Tongue (tissue), 2 donors: Measurements from ENCODE around the gene ANKMY2. TPM values are rescaled to one million over a fixed set of nuclear protein-coding genes. Genes with fewer than 3 reads are reported as not detected.
"Not testable (repeated sequence)": the region's sequence is repeated elsewhere in the genome, so short reads cannot be mapped to it uniquely, and the experiment has no call there.

Experiments
- DNase-seq: peaks from one replicate; pipeline ENCODE4 v3.0.0-alpha.2; 2015
- total RNA-seq: library from RNA; depleted of rRNA; stranded (reverse); fragments of >200 nt; gene quantifications from one replicate; pipeline ENCODE4 v1.2.3, GENCODE V29; 2014

ANKMY2 gene
- total RNA-seq, 1 donor from 2014 or later: 33.5 TPM

GRCh38 chr7:16659854-16660497 is 14.4 kb upstream of the ANKMY2 start:
- DNase-seq: not testable (repeated sequence)

GRCh38 chr7:16657656-16658279 is 12.2 kb upstream of the ANKMY2 start:
- no peak for DNase-seq

- no peak for DNase-seq
Observed at GRCh38 chr7:16656141-16656540, 10.6 kb upstream of the ANKMY2 start.

- DNase-seq: no peak
Observed at GRCh38 chr7:16655394-16655793, 9.8 kb upstream of the ANKMY2 start.

- peak; percentile 43 for DNase-seq
Observed at GRCh38 chr7:16652888-16653287, 7.3 kb upstream of the ANKMY2 start.

DNA sequence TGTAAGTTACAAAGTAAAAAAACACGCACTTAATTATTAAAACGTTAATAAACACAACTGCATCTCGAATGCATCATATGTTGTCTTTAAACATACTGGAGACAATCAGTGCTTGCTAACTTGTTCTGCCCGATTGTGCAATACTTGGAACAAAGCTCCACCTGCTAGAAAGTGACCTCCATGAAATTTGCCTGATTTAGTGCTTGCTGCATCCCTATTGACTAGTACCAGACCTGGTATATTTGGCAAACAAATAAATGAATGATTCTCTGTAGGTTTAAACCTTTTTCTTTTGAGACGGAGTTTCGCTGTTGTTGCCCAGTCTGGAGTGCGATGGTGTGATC is 6.7 kb upstream of the ANKMY2 start:
- DNase-seq: no peak

DNA sequence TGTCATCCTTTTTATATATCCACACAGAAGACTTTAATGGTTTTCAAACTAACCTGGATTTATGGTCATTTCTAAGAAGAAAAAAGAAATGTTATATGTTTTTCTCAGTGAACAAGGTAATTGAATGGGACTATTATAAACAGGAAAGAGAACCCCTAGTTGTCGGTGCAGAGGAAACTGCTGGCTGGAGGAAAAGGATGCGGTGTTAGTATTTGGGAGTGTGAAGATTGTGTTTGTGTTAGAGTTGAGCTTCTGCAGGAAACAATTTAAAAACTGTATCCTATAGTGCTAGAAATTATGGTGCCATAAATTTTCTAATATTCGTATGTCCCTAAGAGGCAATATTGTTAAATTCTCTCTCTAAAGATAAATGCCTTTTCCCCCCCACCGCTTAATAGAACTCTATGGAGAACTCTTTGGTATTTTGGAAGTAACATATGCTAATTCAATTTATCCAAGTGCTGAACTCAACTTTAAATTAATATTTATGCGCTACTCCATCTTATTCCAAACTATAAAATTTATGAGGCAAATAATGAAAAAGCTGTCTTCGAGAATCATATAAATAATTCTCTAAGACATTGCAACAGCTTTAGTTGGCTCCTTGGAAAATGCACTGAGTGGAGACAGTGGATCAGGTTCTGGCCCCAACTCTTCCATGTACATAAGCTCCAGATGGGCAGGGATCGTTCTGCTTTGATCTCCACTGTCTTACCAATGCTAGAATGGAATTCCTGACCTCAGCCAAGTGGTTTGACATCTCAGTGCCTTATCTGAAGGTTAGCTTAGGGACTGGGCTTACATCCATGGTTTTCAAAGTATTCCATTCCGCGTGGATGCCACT is 6.1 kb upstream of the ANKMY2 start:
- DNase-seq: no peak

DNA sequence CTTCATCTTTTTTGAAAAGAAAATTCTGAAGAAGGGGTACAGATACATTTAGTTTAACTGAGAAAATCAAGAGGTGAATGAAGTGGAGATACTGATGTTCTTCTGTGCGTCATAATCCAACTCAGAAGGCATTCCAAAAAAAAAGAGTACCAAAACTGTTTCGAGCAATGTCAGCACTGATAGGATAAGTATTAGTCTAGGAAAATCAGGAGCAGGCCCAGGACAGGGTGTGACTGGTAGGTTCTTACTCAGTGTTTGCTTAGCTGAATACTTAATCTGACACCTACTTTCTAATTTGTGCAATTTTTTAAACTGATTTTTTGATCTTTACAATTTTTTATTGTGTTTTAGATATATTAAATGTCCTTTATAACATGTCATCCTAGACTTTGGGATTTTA is 4.7 kb upstream of the ANKMY2 start:
- DNase-seq: no peak

DNA sequence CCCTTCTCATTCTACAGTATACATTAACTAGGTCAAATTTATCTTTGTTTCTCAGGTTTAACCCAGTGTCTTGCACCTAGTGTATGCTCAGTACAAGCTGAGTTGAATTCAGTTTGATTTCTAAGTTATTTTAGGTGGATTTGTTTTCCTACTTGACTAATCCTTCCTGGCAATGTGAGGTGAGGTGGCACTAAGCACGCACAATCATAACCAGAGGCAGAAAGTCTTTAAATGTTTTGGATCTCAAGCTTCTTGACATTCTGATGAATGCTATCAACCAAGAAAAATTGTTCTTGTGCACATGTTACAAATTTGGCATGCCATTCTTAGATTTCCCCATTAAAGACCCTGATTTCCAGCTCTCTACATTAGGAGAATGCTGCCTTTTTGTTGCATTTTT is 3.6 kb upstream of the ANKMY2 start:
- no peak for DNase-seq

DNA sequence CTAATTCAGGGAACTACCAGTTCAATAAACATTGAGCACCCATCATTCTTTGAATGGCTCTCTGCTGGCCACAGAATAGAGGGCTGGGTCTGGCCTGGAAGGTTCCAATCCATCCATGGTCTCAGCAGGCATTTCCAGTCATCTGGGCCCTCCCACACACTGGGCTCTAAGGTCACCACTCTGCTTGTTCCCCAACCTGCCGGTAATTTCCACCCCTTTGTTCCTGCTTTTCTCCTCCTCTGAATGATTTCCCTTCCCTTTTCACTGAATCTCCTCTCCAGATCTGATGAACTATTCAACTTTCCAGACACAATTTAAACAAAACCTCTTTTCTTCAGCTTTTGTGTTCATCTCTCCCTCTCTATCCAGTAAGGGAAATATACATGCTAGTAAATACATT is 3.0 kb upstream of the ANKMY2 start:
- no peak for DNase-seq

DNA sequence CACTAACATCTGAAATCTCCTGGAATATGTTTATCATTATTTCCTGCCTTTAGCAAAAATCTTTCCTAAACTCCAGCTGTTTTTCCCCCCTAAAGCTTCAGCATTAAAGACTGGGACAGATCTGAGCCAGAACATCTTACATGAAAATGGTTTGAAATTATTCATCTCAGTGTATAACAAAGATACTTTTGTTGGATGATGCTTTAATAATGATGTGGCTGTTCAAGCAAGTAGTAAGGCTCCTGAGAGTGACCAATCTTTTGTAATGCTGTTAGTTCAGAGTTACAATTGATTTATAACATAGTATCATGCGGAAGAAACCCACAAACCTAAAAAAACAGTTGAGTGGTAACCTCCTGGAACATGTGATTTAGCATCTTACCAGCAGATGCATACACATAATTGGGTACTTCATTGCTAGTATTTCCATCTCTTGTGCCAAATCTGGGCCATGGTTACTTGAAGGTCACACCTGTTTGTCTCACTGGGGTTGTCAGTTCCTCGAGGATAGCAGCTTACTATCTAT is 1.9 kb upstream of the ANKMY2 start:
- peak; percentile 29 for DNase-seq

- peak; percentile 57 for DNase-seq
Observed at GRCh38 chr7:16646472-16647072, 1.0 kb upstream of the ANKMY2 start.

DNA sequence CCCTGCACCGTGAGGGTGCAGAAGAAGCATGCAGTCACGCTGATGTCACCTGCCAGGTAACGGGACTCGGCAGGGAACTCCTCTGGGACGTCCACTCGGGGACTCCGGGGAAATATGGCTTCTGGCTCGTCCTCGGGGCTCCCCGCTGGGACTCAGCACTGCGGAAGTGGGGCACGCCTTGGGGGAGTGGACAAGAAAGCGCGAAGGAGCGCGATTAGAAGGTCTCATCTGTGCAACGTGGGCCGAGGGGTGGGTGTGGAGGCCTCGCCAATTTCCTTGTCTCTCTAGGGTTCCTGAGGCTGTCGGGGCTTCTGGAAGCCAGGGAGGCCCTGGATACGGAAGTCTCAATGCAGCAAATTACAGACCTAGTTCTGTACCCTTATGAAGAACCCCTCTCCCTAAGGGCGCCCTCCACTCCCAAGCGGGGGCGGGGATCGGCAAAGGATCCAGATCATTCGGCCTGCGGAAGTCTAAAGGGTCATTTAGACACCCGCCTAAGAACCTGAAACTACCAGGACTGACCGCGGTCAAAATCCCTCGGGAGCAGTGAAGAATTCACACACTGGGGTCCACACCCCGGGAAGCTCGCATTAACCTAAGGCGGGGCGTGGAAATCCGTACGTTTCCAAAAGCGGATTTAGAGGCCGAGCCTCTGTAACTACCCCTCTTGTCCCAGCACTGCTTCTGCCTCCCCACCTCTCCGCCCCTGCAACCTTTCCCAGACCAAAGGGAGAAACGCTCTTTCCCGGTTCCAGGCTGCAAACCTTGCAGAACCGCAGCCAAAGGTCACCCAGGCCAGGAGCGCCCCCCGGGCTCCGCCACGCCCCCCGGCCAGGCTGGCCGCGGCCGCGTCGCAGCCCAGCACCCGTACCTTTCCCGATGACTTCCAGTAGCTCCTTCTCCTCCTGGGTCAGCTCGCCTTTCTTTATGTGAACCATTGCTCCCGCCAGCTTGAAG is 640 bp downstream of the ANKMY2 start:
- DNase-seq: peak; percentile 54

DNA sequence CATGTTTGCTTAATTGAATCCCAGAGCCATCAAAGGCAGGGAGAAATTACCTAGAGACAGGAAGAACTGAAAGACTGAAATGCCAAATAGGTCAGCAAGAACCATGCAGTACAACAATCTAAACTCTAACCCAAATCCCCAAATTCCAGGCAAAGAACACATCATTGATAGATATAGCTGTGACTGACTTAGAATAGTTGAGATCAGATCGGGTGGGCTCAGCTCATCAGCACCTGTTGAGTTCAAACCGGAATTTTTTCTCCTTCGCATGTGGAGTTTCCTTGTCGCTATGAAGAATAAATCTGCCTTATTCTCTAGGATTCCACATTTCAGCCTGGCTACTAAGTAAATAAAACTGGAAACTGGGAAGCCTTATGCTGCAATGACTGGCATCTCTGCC is 1.4 kb downstream of the ANKMY2 start:
- no peak for DNase-seq

DNA sequence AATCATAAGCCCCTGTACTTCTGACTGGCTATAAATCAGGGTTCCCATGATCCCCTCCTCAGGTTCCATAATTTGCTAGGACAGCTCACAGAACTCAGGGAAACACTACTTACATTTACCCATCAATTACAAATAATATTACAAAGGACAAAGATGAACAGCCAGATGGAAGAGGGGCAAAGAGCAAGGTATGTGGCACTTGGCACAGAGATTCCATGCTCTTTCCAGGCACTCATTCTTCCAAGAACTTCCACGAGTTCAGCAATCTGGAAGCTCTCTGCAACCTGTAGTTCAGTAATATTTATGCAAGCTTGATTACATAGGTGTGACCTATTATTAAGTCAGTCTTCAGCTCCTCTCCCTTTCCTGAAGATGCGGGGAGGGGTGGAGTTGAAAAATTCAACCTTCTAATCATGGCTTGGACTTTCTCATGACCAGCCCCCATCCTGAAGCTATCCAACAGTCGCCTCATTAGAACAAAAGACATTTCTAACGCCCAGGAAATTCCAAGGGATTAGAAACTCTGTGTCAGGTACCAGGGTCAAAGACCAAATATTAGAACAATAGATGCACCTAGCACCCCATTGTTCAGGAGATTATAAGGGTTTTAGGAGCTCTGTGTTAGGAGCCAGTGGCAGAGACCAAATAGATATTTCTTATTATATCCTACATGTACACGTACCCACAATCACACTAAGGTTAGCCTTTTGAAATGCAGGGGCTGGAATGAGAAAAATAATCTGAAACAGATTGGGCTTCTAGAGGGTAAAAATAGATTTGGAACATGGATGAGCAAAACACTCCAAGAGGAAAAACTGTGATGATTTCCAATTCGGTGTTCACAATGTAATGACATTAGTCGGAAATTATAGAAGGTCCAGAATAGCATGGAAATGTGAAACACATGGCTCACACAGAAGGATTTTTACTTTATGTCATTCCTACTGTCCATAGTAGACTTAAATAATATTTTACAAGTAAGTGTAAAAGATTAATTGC is 7.0 kb downstream of the ANKMY2 start:
- peak; percentile 27 for DNase-seq

DNA sequence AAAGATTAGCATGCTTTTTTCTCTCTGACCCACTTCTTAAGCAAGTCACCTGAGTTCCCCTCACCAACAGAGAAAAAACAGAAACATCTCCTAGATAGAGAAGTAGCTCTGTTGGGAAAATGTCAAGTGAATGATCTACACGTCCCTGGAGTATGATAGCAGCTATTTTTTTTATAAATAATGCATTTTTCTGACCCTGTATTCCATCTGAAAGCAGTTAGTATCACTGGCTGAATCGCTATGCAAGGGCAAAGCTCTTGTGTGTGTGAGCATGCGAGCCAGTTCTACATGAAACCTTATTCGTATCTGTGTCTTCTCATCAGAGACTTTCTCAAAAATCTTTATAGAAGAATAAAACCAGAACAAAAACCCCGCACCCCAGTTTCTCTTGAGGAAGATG is 8.2 kb downstream of the ANKMY2 start:
- DNase-seq: no peak

GRCh38 chr7:16636555-16637101 is 8.9 kb downstream of the ANKMY2 start:
- DNase-seq: peak; percentile 66

GRCh38 chr7:16634271-16634738 is 11.2 kb downstream of the ANKMY2 start:
- DNase-seq: no peak

DNA sequence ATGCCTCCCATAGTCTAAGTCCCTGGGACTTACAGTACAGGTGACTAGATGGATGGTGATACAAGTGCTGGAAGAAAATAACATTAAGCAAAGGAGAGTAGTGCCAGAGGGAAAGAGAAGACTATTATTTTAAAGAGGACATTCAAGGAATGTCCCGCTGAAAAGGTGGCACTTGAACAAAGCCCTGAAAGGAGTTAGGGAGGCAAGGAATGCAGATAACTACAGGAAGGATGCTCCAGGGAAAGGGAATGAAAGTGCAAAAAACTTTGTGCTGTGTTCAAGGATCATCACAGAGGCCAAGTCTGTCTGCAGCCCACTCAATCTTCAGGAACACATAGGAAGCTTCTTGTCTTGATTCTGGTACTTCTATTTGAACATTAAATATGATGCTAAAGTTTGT is 14.9 kb downstream of the ANKMY2 start:
- no peak for DNase-seq

DNA sequence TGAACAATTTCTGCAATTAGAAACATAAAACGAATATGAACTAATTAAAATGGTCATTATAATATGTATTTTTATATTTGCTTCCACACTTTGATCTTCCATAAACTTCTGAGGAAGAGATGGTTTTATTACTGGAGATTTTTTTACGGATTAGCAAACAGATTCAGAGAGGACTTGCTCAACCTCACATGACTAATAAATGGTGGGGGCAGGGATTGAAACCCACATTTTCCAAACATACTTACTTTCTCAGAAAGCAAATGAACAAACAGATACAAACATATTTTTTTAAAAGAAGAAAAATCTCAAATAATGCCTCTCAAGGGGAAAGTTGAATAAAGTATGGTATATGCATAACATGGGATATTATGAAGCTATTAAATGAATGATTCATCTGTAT is 18.3 kb downstream of the ANKMY2 start:
- no peak for DNase-seq
